Spleen (tissue), 7 donors: ENCODE results near the gene CPD.

Experiments
- CTCF ChIP-seq, 11 experiments: fragments of 200-600 bp in 7 of 11; fragments of 450-650 bp in 4 of 11; sonication (generic) in 4 of 11; IDR thresholded peaks in 8 of 11; conservative IDR thresholded peaks in 3 of 11; 1 replicate in 7 of 11; 2 replicates in 4 of 11; pipeline versions ENCODE4 v1.4.0 to v1.8.0; 2016 to 2021; ENCODE audit warnings: antibody characterized with exemption in 11 of 11, inconsistent platforms in 4 of 11, mild to moderate bottlenecking in 1 of 11
- POLR2A ChIP-seq, 3 donors: fragments of 450-650 bp; IDR thresholded peaks; one replicate each; pipeline ENCODE4 v1.5.1; 2017; ENCODE audit warnings: antibody characterized with exemption in 3 of 3, mild to moderate bottlenecking in 1 of 3
- POLR2AphosphoS5 ChIP-seq, 3 donors: sonication (generic); formaldehyde crosslinking; IDR thresholded peaks; one replicate each; pipeline ENCODE4 v1.5.1; 2017; ENCODE audit warnings: antibody characterized with exemption in 3 of 3
- donor health status: DM: no; HTN: no; CAD: no; lungs with moderate emphysema.
- donor health status: DM: no; HTN: no; CAD: no.
- donor health status: DM: no; HTN: no; CAD: no.

- TF ChIP-seq CTCF (IDR thresholded peaks at IDR 0.05 in 8 of 11, conservative IDR thresholded peaks at IDR 0.05 in 3 of 11) (no peak), POLR2A (IDR thresholded peaks at IDR 0.05) (no peak), POLR2AphosphoS5 (IDR thresholded peaks at IDR 0.05) (no peak)
These were observed 41.2 kb upstream of the CPD start for GRCh38 chr17:30337393-30337999.
